DMS153 treated with DMSO at 0.1 percent for 48 hours (cell line): ENCODE results near the gene FAM193A.
"Not testable (repeated sequence)": the region's sequence is repeated elsewhere in the genome, so short reads cannot be mapped to it uniquely, and the experiment has no call there.

Source experiments
- DNase-seq: peaks from one replicate; lab custom pipeline; 2025; ENCODE audit not compliant: unreplicated experiment; lab: John Stamatoyannopoulos, UW

FAM193A gene

GRCh38 chr4:2572076-2572475 is 35.6 kb downstream of the FAM193A start:
- DNase-seq, result no peak

- no peak for DNase-seq
These were observed 36.4 kb downstream of the FAM193A start for GRCh38 chr4:2572866-2573265.

- DNase-seq, result no peak
These were observed 37.6 kb downstream of the FAM193A start for GRCh38 chr4:2574009-2574408.

GRCh38 chr4:2574863-2575262 is 38.4 kb downstream of the FAM193A start:
- DNase-seq, result no peak

- no peak for DNase-seq
These were observed 39.8 kb downstream of the FAM193A start for GRCh38 chr4:2576290-2576689.

GRCh38 chr4:2578106-2578505 is 41.7 kb downstream of the FAM193A start:
- DNase-seq, result no peak

- DNase-seq, result no peak
These were observed 43.5 kb downstream of the FAM193A start for GRCh38 chr4:2579910-2580309.

- no peak for DNase-seq
These were observed 46.6 kb downstream of the FAM193A start for GRCh38 chr4:2583092-2583491.

- DNase-seq, result peak; percentile 5
These were observed 47.1 kb downstream of the FAM193A start for GRCh38 chr4:2583517-2583916.

GRCh38 chr4:2586502-2586901 is 50.1 kb downstream of the FAM193A start:
- no peak for DNase-seq

GRCh38 chr4:2587213-2587823 is 50.9 kb downstream of the FAM193A start:
- DNase-seq, result no peak

- no peak for DNase-seq
These were observed 51.8 kb downstream of the FAM193A start for GRCh38 chr4:2588259-2588658.

GRCh38 chr4:2591189-2591588 is 54.7 kb downstream of the FAM193A start:
- no peak for DNase-seq

GRCh38 chr4:2592014-2592413 is 55.6 kb downstream of the FAM193A start:
- not testable (repeated sequence) for DNase-seq

- no peak for DNase-seq
These were observed 56.1 kb downstream of the FAM193A start for GRCh38 chr4:2592572-2592971.

GRCh38 chr4:2593003-2593402 is 56.6 kb downstream of the FAM193A start:
- DNase-seq, result no peak

GRCh38 chr4:2595436-2595835 is 59.0 kb downstream of the FAM193A start:
- no peak for DNase-seq

- no peak for DNase-seq
These were observed 59.6 kb downstream of the FAM193A start for GRCh38 chr4:2595952-2596552.

GRCh38 chr4:2596611-2597010 is 60.2 kb downstream of the FAM193A start:
- no peak for DNase-seq

GRCh38 chr4:2598511-2599303 is 62.3 kb downstream of the FAM193A start:
- DNase-seq, result no peak

- DNase-seq, result no peak
These were observed 62.8 kb downstream of the FAM193A start for GRCh38 chr4:2599304-2599654.

GRCh38 chr4:2600878-2601277 is 64.4 kb downstream of the FAM193A start:
- no peak for DNase-seq
